GM12878 (cell line): Measurements from ENCODE around the gene TMEM39B. TPM values are rescaled to one million over a fixed set of nuclear protein-coding genes. Genes with fewer than 3 reads are reported as not detected.

Experiments used
- ATAC-seq: fragments of 200-7000 bp; cut with Tn5 transposase; 3 replicates; pipeline ENCODE4 v1.9.1; 2020; ENCODE audit warnings: mild to moderate bottlenecking, moderate library complexity
- BruUV-seq: library from RNA; stranded (reverse); fragments of 400-500 nt; replicated peaks from 2 replicates; lab custom pipeline; 2021; lab: Mats Ljungman, UMichigan
- CTCF ChIA-PET: fragments of 300-600 bp; sonication (Branson Sonifier 250); formaldehyde crosslinking; extraction: SDS; loops from one replicate; lab custom pipeline; 2021; ENCODE audit warnings: inconsistent platforms; lab: Yijun Ruan, JAX
- POLR2A ChIA-PET: fragments of 350-600 bp; formaldehyde crosslinking; extraction: SDS; loops from one replicate; lab custom pipeline; 2021; ENCODE audit warnings: inconsistent platforms; lab: Charles Lee
- RAD21 ChIA-PET: fragments of 300-600 bp; sonication (Branson Sonifier 250); formaldehyde crosslinking; loops from one replicate; lab custom pipeline; 2023; ENCODE audit warnings: antibody characterized with exemption; ENCODE audit not compliant: unreplicated experiment; lab: Charles Lee
- SMC1A ChIA-PET: fragments of 300-600 bp; sonication (Branson Sonifier 250); formaldehyde crosslinking; loops from one replicate; lab custom pipeline; 2023; ENCODE audit not compliant: unreplicated experiment, uncharacterized antibody; lab: Charles Lee
- DNase-seq: peaks from one replicate; pipeline ENCODE4 v3.0.0-alpha.2; 2011; ENCODE audit warnings: low read depth, low spot score
- FAIRE-seq: peaks from 3 replicates; lab custom pipeline; 2011; peaks lifted over from hg19 to GRCh38; lab: Jason Lieb, UNC
- H2AFZ ChIP-seq: 2 replicates; pipeline ENCODE4 v1.6.0; 2011; ENCODE audit warnings: low read depth, low read length, control low read depth; ENCODE audit not compliant: control insufficient read depth
- H3K27ac ChIP-seq: 2 replicates; pipeline ENCODE4 v1.5.1; 2011; ENCODE audit warnings: control low read depth; ENCODE audit not compliant: control insufficient read depth, insufficient read depth
- H3K27me3 ChIP-seq, 2 experiments: replicated peaks in 1 of 2; 2 replicates each; pipeline versions ENCODE4 v1.6.0 to v1.6.1; 2011; ENCODE audit warnings: low read length in 1 of 2; ENCODE audit not compliant: control insufficient read depth in 2 of 2, insufficient read depth in 2 of 2
- H3K36me3 ChIP-seq, 2 experiments: 2 replicates each; pipeline ENCODE4 v1.5.1; 2011; ENCODE audit warnings: low read length in 1 of 2; ENCODE audit not compliant: control insufficient read depth in 2 of 2, insufficient read depth in 2 of 2
- H3K4me1 ChIP-seq: 2 replicates; pipeline ENCODE4 v1.6.1; 2011; ENCODE audit warnings: mild to moderate bottlenecking, low read length, moderate library complexity, mixed read lengths; ENCODE audit not compliant: control insufficient read depth, insufficient read depth
- H3K4me2 ChIP-seq: 2 replicates; pipeline ENCODE4 v1.6.0; 2011; ENCODE audit warnings: control low read depth; ENCODE audit not compliant: control insufficient read depth, insufficient read depth
- H3K4me3 ChIP-seq: fragments of 200-600 bp; sonication (generic); 2 replicates; pipeline ENCODE4 v1.5.1; 2016
- H3K79me2 ChIP-seq: 2 replicates; pipeline ENCODE4 v1.6.0; 2011; ENCODE audit warnings: low read length; ENCODE audit not compliant: control insufficient read depth, insufficient read depth
- H3K9ac ChIP-seq: 2 replicates; pipeline ENCODE4 v1.8.0; 2011; ENCODE audit warnings: low read length, control low read depth, mixed read lengths; ENCODE audit not compliant: control insufficient read depth, insufficient read depth
- H3K9me3 ChIP-seq: replicated peaks from 3 replicates; pipeline ENCODE4 v1.5.1; 2011; ENCODE audit warnings: mild to moderate bottlenecking, low read length; ENCODE audit not compliant: control insufficient read depth, insufficient read depth
- H4K20me1 ChIP-seq: 2 replicates; pipeline ENCODE4 v1.6.0; 2011; ENCODE audit not compliant: control insufficient read depth, insufficient read depth
- BACH1 ChIP-seq: fragments of 450-650 bp; IDR thresholded peaks from 2 replicates; pipeline ENCODE4 v1.6.1; 2017; ENCODE audit warnings: mild to moderate bottlenecking, borderline replicate concordance
- BHLHE40 ChIP-seq, 2 experiments: fragments of 450-650 bp in 1 of 2; IDR thresholded peaks; 2 replicates each; pipeline ENCODE4 v1.6.1; 2011 to 2017; ENCODE audit warnings: low read depth in 2 of 2, borderline replicate concordance in 1 of 2, improper control_type of control experiment in 1 of 2, low read length in 1 of 2, mild to moderate bottlenecking in 1 of 2
- CEBPB ChIP-seq, 2 experiments: fragments of 150-350 bp in 1 of 2; IDR thresholded peaks; 2 replicates each; pipeline ENCODE4 v1.6.1; 2012 to 2014; ENCODE audit warnings: low read depth in 2 of 2, low read length in 2 of 2, borderline replicate concordance in 1 of 2, inconsistent platforms in 1 of 2
- CHD4 ChIP-seq: fragments of 200-600 bp; sonication (generic); IDR thresholded peaks from 2 replicates; pipeline ENCODE4 v1.6.1; 2016; ENCODE audit warnings: mild to moderate bottlenecking
- ETV6 ChIP-seq, 2 experiments: fragments of 450-650 bp in 1 of 2; IDR thresholded peaks in 1 of 2; conservative IDR thresholded peaks in 1 of 2; 2 replicates each; pipeline ENCODE4 v1.6.1; 2014; ENCODE audit warnings: antibody characterized with exemption in 1 of 2, borderline replicate concordance in 1 of 2, low read depth in 1 of 2, mild to moderate bottlenecking in 1 of 2, moderate library complexity in 1 of 2
- FOXK2 ChIP-seq: fragments of 450-650 bp; IDR thresholded peaks from 2 replicates; pipeline ENCODE4 v1.6.1; 2017; ENCODE audit warnings: mild to moderate bottlenecking, moderate library complexity
- MLLT1 ChIP-seq: fragments of 450-650 bp; IDR thresholded peaks from 2 replicates; pipeline ENCODE4 v1.6.1; 2016; ENCODE audit warnings: mild to moderate bottlenecking
- NR2C2 ChIP-seq: IDR thresholded peaks from 2 replicates; pipeline ENCODE4 v1.6.1; 2011; ENCODE audit warnings: borderline replicate concordance, low read depth; ENCODE audit not compliant: control insufficient read depth, insufficient read length
- NR2F1 ChIP-seq: fragments of 450-650 bp; conservative IDR thresholded peaks from 2 replicates; pipeline ENCODE4 v1.6.1; 2017; ENCODE audit warnings: mild to moderate bottlenecking
- NRF1 ChIP-seq: conservative IDR thresholded peaks from 2 replicates; pipeline ENCODE4 v1.6.1; 2011; ENCODE audit warnings: mild to moderate bottlenecking, low read depth, low read length, improper control_type of control experiment
- PBX3 ChIP-seq: IDR thresholded peaks from 2 replicates; pipeline ENCODE4 v1.6.1; 2011; ENCODE audit warnings: mild to moderate bottlenecking, low read depth, low read length, moderate library complexity; ENCODE audit not compliant: insufficient replicate concordance
- SMAD1 ChIP-seq: fragments of 450-650 bp; IDR thresholded peaks from 2 replicates; pipeline ENCODE4 v1.6.1; 2018; ENCODE audit warnings: mild to moderate bottlenecking, low read depth; ENCODE audit not compliant: partially characterized antibody
- SUPT20H ChIP-seq: IDR thresholded peaks from 2 replicates; pipeline ENCODE4 v1.6.1; 2011; ENCODE audit warnings: low read depth, mild to moderate bottlenecking, low read length, moderate library complexity, borderline replicate concordance; ENCODE audit not compliant: control insufficient read depth
- USF1 ChIP-seq: IDR thresholded peaks from 2 replicates; pipeline ENCODE4 v1.6.1; 2011; ENCODE audit warnings: borderline replicate concordance, low read depth, mild to moderate bottlenecking, moderate library complexity, mixed read lengths, low read length; ENCODE audit not compliant: insufficient read depth; ENCODE audit errors: extremely low read length
- ZBTB11 ChIP-seq: fragments of 450-650 bp; formaldehyde crosslinking; IDR thresholded peaks from 2 replicates; pipeline ENCODE4 v1.5.0; 2022; ENCODE audit warnings: mild to moderate bottlenecking, missing genetic modification characterization
- ZNF384 ChIP-seq: IDR thresholded peaks from 2 replicates; pipeline ENCODE4 v1.6.1; 2012; ENCODE audit warnings: low read depth, mild to moderate bottlenecking, low read length, improper control_type of control experiment, borderline replicate concordance
- ZNF622 ChIP-seq: fragments of 450-650 bp; IDR thresholded peaks from 2 replicates; pipeline ENCODE4 v1.6.1; 2017; ENCODE audit warnings: mild to moderate bottlenecking, inconsistent platforms
- WGBS: methylation state at CpG from one replicate; pipeline ENCODE4 v1.1.6; 2016; ENCODE audit warnings: low lambda C conversion rate; ENCODE audit not compliant: insufficient replicate concordance, insufficient coverage; ENCODE audit errors: missing lambda C conversion rate; 5-methylcytosine and 5-hydroxymethylcytosine counted together
- in situ Hi-C: fragments of 300-500 bp; cut with MboI; formaldehyde crosslinking; loops from 9 replicates; pipeline ENCODE4 v1.14.3; 2018; ENCODE audit warnings: mixed read lengths
- intact Hi-C: fragments of 100-400 bp; cut with micrococcal nuclease; formaldehyde crosslinking; loops from one replicate; pipeline ENCODE4 v1.14.2; 2022; ENCODE audit not compliant: unreplicated experiment
- polyA plus RNA-seq, 11 experiments: library from polyadenylated mRNA; depleted of rRNA in 4 of 11; unstranded in 6 of 11; stranded (reverse) in 5 of 11; fragments of >200 nt; fragmentation: Nextera tagmentation in 4 of 11; fragmentation: Illumina TruSeq in 1 of 11; extraction: Ambion mirVana in 4 of 11; extraction: Trizol in 1 of 11; gene quantifications; 1 replicate in 1 of 11; 2 replicates in 10 of 11; pipeline versions ENCODE4 v1.2.1 to v1.2.3, GENCODE V29; 2011 to 2016; ENCODE audit warnings: inconsistent platforms in 2 of 11, missing spikeins in 2 of 11, low read depth in 1 of 11
- total RNA-seq, 4 experiments: library from RNA; depleted of rRNA in 3 of 4; stranded (reverse); fragments of >200 nt in 3 of 4; fragmentation: Illumina TruSeq in 1 of 4; extraction: Trizol in 1 of 4; gene quantifications; 2 replicates each; pipeline versions ENCODE4 v1.2.1 to v1.2.3, GENCODE V29; 2013 to 2021

The TMEM39B gene
- total and polyA plus RNA-seq, 10 of the 15 experiments (the other 5 are each of a cell fraction or from before 2014, with no cell fraction given) = 2.3 to 27.2 (median 12.3) TPM

GRCh38 chr1:32114420-32114819 is 41.7 kb downstream of the TMEM39B start:
- DNase-seq (no peak), FAIRE-seq (no peak), ATAC-seq (no peak)
- ChIA-PET POLR2A (interaction anchor here (0.6 kb wide), 1 partner anchor 24 kb away, joined by 7 read pairs; no protein-coding TSS in a partner anchor), SMC1A (interaction anchor here (0.5 to 1.1 kb wide), 3 partner anchors 35 to 176 kb away, joined by 3 read pairs; partner anchors contain the start of gene PTP4A2), RAD21 (no interaction called here), CTCF (interaction anchor here (0.7 to 1.7 kb wide), 2 partner anchors 15 to 22 kb away, joined by 3 to 4 read pairs; no protein-coding TSS in a partner anchor)
- Histone ChIP-seq H3K27ac (no peak overlapping the region), H4K20me1 (no peaks in the 10 kb centered on the region), H3K4me1 (peaks cover 21% of the 10 kb centered on the region), H3K36me3 (no peaks in the 10 kb centered on the region; a peak in 1 of 4 replicates), H3K4me3 (no peak overlapping the region), H3K27me3 (no peaks in the 10 kb centered on the region), H3K79me2 (peaks cover 64% of the 10 kb centered on the region), H3K9ac (no peak overlapping the region), H3K9me3 (no peaks in the 10 kb centered on the region), H3K4me2 (no peak overlapping the region), H2AFZ (no peak overlapping the region)
- BruUV-seq = no TSS peak
- in situ Hi-C loops (no loop called here), intact Hi-C loops (no loop called here)
- WGBS = 33% methylated on average over 1 of the region's 2 CpGs
- no peak for TF ChIP-seq CHD4
- TF ChIP-seq ETV6 (conservative IDR thresholded peaks at IDR 0.05 in 1 of 2, IDR thresholded peaks at IDR 0.05 in 1 of 2; ENCODE audit: borderline replicate concordance in 1 of 2, low read depth in 1 of 2) = no peak
- TF ChIP-seq ZBTB11 (CRISPR knock-in tag) = no peak
- TF ChIP-seq ZNF622 = no peak
- TF ChIP-seq ZNF384 = no peak
- TF ChIP-seq FOXK2 = no peak
- no peak for TF ChIP-seq MLLT1
- no peak for TF ChIP-seq BACH1
- TF ChIP-seq USF1 = no peak
- no peak for TF ChIP-seq SMAD1
- TF ChIP-seq NR2C2 = no peak
- TF ChIP-seq NRF1 = no peak
- TF ChIP-seq NR2F1 = no peak
- TF ChIP-seq SUPT20H = no peak
- no peak for TF ChIP-seq BHLHE40 (IDR thresholded peaks at IDR 0.05; ENCODE audit: borderline replicate concordance in 1 of 2, low read depth in 2 of 2, low read length in 1 of 2)
- TF ChIP-seq CEBPB (IDR thresholded peaks at IDR 0.05; ENCODE audit: borderline replicate concordance in 1 of 2, low read depth in 2 of 2, low read length in 2 of 2) = no peak
- TF ChIP-seq PBX3 = no peak
